ENCODE data around the gene TEX261. TPM values are rescaled to one million over a fixed set of nuclear protein-coding genes. Genes with fewer than 3 reads are reported as not detected.

TEX261 gene
- total and polyA plus RNA-seq, 12 donors: 17.5 to 67.0 (median 42.1) TPM

DNA sequence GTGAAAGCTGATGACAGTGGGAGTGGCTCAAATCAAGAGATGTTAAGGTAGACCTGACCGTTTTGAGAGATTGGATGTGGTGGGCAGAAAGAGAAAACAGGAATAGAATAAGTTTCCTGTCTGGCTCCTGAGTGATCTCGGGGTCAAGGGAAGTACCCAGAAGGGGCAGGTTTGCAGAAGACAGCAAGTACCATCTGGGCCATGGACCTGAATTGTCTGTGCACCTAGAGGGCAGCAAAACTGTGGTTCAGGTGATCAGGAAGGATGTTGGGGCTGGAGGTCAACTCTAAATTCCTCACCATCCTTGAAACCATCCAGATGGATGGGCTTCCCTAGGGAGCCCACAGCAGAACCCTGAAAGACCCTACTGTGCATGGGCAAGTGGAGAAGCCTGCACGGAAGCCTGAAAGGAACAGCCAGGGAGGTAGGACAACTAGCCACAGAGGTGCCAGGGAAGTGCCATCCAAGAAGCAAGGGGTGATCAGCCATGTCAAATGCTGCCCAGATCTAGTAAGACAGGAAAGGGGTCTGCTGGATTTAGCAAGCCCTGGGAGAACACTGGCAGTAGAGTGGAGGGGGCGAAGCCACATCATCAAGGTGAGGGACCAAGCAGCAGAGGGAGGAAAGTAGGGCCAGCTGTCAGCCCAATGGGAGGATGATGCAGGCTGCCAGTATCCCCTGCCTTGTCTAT, 8.0 kb downstream of the TEX261 start:
- Histone ChIP-seq H3K36me3 (peaks cover 0 to 69% (median 37%) of the 10 kb centered on the region in 9 donors), H3K4me3 (no peak overlapping the region), H3K27me3 (no peaks in the 10 kb centered on the region), H3K9me3 (no peaks in the 10 kb centered on the region), H3K27ac (peak overlapping the region in 4 of 10 donors; percentile 2 to 62 (median 16)), H3K4me1 (peaks cover 5 to 38% (median 20%) of the 10 kb centered on the region in 9 donors)
- no peak for ATAC-seq
- no peak for DNase-seq
- TF ChIP-seq, protein P1, sequence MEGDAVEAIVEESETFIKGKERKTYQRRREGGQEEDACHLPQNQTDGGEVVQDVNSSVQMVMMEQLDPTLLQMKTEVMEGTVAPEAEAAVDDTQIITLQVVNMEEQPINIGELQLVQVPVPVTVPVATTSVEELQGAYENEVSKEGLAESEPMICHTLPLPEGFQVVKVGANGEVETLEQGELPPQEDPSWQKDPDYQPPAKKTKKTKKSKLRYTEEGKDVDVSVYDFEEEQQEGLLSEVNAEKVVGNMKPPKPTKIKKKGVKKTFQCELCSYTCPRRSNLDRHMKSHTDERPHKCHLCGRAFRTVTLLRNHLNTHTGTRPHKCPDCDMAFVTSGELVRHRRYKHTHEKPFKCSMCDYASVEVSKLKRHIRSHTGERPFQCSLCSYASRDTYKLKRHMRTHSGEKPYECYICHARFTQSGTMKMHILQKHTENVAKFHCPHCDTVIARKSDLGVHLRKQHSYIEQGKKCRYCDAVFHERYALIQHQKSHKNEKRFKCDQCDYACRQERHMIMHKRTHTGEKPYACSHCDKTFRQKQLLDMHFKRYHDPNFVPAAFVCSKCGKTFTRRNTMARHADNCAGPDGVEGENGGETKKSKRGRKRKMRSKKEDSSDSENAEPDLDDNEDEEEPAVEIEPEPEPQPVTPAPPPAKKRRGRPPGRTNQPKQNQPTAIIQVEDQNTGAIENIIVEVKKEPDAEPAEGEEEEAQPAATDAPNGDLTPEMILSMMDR (IDR thresholded peaks at IDR 0.05): no peak
- 88 to 95% methylated on average over 4 of the region's 4 CpGs for WGBS, 2 donors
- intact Hi-C loops (cut with DNase I): no loop called here

DNA sequence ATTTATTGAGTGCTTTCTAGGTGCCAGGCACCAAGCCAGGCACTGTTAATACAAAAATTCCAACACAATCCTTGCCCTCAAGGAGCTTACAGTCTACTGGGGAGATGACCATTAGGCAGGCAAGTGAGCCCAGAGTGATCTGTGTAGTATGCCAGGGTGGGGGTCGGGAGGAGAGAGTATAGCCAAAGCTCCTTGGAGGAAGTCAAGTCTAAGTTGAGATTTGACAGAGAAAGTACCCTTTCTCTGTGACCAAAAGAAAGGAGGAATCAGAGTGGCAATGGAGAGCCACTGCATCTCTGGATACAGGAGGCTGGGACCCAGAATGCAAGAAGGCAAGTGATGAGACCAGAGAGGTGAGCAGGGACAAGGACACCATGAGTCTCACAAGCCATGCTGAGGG, 8.7 kb downstream of the TEX261 start:
- no peak for ATAC-seq
- Histone ChIP-seq H3K36me3 (peaks cover 0 to 62% (median 37%) of the 10 kb centered on the region in 9 donors), H3K4me1 (peaks cover 5 to 38% (median 20%) of the 10 kb centered on the region in 9 donors), H3K27me3 (no peaks in the 10 kb centered on the region), H3K27ac (no peak overlapping the region), H3K4me3 (no peak overlapping the region), H3K9me3 (no peaks in the 10 kb centered on the region)
- DNase-seq: no peak
- 96 to 100% methylated on average over 1 of the region's 1 CpG for WGBS, 2 donors
- intact Hi-C loops (cut with DNase I): no loop called here
- TF ChIP-seq, protein P1 (IDR thresholded peaks at IDR 0.05): no peak

DNA sequence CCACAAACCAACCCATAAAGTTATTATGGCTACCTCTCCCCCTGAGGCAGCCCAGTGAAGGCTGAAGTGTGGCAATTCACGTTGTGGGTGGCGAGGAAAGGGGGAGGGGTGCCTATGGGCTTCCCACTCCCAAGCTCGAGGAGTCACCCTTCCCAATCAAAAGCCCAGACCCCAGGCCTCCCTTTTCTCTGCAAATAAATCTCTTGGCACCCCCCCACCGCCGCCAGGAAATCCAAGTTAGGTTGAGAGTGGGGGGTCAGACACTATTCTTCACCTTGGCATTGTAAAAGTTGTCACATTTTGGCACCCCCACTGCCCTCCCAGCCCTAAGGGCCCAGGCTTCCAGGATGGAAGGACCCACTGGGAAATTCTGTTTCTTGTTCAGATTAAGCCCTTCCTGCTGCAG, 9.4 kb downstream of the TEX261 start:
- no peak for ATAC-seq

DNA sequence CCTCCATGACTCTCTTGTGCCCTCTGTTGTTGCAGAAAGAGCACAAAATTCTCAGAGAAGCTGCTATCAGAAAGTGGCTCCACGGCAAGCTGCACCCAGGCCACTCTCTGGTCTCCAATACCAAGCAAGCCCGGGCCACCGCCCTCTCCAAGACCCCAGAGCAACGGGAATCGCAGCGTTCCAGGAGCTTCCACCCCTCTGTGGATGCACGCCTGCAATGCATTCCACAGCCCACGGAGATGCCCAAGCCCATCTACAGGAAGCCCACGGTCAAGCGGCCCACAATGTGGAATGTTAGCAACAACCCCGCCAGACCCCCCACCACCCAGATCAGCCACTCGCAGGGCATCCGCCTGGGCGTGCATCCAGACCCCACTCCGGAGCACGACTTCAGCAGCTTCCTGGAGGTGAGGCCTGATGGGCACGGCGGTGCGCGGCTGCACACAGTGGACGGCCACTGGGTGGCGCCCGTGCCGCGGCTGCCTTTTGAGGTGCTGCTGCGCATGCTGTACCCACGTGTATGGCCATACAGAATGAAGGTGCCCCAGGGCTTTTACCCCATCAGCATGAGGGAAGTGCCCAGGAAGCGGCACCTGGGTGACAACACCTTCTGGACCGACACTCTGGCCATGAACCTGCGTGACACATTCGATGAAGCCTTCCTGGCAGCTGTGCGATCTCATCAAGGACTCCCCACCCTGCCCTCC, 9.9 kb downstream of the TEX261 start:
- no peaks in the 10 kb centered on the region for H3K27me3 ChIP-seq
- H3K9me3 ChIP-seq: no peaks in the 10 kb centered on the region
- ATAC-seq (peak in 7 of 8 donors; percentile 54 to 77 (median 71)), DNase-seq (peak; percentile 34 to 60)
- peaks cover 5 to 38% (median 20%) of the 10 kb centered on the region in 9 donors for H3K4me1 ChIP-seq
- no peak overlapping the region for H3K27ac ChIP-seq
- H3K4me3 ChIP-seq: no peak overlapping the region
- H3K36me3 ChIP-seq: peaks cover 0 to 50% (median 29%) of the 10 kb centered on the region in 9 donors
- intact Hi-C loops (cut with DNase I): no loop called here
- TF ChIP-seq, protein P1 (IDR thresholded peaks at IDR 0.05): peak in 8 of 9 donors; percentile 31 to 86 (median 74)
- WGBS, 2 donors: 41 to 42% methylated on average over 32 of the region's 32 CpGs

More for the DNA sequence above, 9.4 kb downstream of the TEX261 start:
- H3K36me3 ChIP-seq: peaks cover 0 to 55% (median 35%) of the 10 kb centered on the region in 9 donors
- H3K4me1 ChIP-seq: peaks cover 5 to 38% (median 20%) of the 10 kb centered on the region in 9 donors
- H3K27me3 ChIP-seq: no peaks in the 10 kb centered on the region
- H3K9me3 ChIP-seq: no peaks in the 10 kb centered on the region
- intact Hi-C loops (cut with DNase I): no loop called here
- TF ChIP-seq, protein P1 (IDR thresholded peaks at IDR 0.05): no peak
- H3K4me3 ChIP-seq: no peak overlapping the region
- no peak for DNase-seq
- WGBS, 2 donors: 80% methylated on average over 5 of the region's 5 CpGs
- no peak overlapping the region for H3K27ac ChIP-seq
